HG03103 (cell line): Measurements from ENCODE around the gene GFOD1.
"Not testable (repeated sequence)": the region's sequence is repeated elsewhere in the genome, so short reads cannot be mapped to it uniquely, and the experiment has no call there.

ENCODE experiments used
- ATAC-seq: cut with Tn5 transposase; IDR thresholded peaks from one replicate; pipeline ENCODE4 v1.9.1; 2021; ENCODE audit warnings: low read depth; ENCODE audit not compliant: unreplicated experiment

Gene GFOD1

GRCh38 chr6:13511913-13512717 is 24.7 kb upstream of the GFOD1 start:
- no peak for ATAC-seq

DNA sequence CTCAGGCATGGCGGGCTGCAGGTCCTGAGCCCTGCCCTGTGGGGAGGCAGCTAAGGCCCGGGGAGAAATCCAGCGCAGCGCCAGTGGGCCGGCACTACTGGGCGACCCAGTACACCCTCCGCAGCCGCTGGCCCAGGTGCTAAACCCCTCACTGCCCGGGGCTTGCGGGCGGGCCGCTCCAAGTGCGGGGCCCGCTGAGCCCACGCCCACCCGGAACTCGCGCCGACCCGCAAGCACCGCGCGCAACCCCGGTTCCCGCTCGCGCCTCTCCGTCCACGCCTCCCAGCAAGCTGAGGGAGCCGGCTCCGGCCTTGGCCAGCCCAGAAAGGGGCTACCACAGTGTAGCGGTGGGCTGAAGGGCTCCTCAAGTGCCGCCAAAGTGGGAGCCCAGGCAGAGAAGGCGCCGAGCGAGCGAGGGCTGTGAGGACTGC is 23.8 kb upstream of the GFOD1 start:
- ATAC-seq = not testable (repeated sequence)

- ATAC-seq = not testable (repeated sequence)
These were observed 23.0 kb upstream of the GFOD1 start for GRCh38 chr6:13510433-13510832.

- ATAC-seq = no peak
These were observed 21.6 kb upstream of the GFOD1 start for GRCh38 chr6:13508711-13509705.

DNA sequence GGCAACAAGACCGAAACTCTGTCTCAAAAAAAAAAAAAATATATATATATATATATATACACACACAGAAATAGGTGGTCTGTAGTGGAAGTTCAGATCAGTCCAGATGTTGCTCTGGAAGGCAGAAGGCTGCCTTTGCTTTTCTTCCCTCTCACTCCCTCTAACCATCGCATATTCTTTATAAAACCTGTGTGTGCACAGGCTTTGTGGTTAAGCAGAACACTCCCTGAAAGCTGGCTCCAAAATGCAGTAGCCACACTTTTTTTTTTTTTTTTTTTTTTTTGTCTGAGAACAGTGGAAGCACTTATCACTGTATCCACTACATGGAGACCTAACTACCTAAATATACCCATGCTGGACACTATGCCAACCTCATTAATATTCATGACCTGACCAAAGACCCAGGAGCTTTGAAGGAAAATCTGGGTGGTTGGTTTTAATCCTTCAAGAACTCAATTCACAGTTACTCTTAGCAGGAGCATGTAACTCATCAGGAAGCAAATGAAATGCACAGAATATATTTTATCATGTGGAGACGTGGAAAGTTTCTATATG is 20.0 kb upstream of the GFOD1 start:
- ATAC-seq = no peak

DNA sequence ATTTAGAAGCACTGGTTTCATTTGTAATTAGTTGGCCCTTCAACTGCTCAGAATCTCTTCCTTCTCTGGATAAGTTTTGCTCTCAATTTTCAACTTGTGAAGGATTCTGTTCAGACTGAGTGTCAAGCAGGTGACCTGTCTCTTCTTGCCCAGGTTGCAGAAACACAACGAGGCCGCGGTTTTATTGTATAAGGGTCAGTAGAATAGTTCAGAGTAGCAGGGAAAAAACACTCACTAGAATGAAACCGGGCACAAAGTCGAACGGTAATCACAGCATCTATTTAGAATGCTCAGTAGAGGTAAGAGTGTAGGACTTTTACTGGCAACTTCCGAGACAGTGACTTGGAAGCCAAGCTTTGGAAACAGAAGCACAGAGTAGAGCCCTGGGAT is 17.9 kb upstream of the GFOD1 start:
- ATAC-seq = no peak

DNA sequence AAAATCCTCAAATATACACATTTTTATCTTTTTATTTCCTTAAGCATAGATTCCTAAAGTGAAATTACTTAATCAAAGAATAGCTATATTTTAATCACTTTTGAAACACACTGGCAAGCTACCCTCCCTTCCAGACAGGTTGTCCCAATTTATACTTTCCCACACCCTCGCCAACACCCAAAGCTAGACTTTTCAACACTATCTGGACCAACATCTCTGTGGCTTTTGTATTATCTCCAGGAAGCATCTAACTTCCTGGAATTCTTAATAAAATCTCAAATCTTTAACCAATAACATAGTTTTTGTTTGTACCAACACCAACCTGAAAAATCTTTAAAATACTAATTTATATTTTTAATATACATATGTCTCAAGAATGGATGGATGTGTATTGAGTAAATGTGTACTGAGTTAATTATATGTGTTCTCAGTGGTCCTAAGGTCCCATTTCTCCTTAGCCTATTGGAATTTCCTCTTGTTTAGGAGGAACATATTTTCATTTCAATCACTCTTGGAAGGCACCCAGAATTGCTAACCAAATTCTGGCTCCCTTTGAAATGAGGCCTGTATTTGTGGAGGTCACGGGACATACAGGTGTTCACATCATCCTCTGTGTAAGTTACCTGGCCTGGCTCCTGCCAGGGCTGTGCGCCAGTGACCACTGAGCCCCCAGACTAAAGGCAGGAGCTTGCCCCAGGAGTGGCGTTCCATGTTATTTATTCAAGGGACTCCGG is 17.4 kb upstream of the GFOD1 start:
- ATAC-seq = no peak

GRCh38 chr6:13500915-13501314 is 13.5 kb upstream of the GFOD1 start:
- no peak for ATAC-seq

GRCh38 chr6:13500264-13500663 is 12.9 kb upstream of the GFOD1 start:
- ATAC-seq = no peak

GRCh38 chr6:13496513-13497190 is 9.3 kb upstream of the GFOD1 start:
- no peak for ATAC-seq

- ATAC-seq = no peak
These were observed 8.4 kb upstream of the GFOD1 start for GRCh38 chr6:13495818-13496217.

DNA sequence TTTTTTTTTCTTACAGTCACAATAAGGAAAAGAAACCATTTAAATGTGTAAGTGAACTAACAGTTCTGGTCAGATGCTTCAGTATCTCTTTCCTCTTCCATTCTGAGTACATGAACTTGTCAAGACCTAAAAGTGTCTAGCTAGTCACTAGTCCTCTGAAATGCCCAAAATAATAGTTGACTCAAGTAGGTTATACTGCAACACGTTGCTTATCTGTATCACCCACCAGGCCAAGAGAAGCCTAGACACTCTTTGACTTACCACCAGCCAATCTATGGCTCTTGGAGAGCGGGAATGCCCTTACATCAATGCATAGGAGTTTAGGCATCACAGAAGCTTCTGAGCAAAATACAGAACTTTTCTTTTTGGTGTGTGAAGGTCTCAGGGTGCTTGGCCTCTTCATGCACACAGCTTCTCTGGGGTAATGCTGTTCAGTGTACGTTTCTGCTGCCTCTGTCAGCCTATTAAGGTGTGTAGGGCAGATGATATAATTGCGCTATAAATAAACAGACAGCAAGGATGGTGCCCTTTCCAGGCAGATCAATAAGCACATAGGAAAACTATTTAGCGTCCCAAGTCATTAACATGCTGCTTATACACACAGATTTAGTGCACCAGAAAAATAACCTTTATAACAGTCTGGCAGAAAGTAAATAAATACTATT is 7.8 kb upstream of the GFOD1 start:
- no peak for ATAC-seq

DNA sequence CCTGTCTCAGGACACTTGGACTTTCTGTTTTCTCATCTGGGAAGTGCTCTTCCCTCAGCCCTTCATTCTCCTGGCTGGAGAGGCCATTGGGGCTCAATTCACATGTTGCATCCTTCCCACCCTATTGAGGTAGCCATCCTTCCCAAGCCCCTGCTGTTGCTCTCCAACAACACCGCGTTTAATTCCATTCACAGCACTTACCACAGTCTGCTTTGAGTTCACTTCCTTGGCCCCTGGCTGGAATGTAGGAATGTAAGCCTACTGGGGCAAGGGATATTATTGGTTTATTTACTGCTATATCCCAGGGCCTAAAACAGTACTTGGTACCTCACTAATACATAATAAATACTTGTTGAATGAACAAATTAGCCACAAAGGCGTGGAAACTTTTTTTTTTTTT is 6.7 kb upstream of the GFOD1 start:
- ATAC-seq = no peak

DNA sequence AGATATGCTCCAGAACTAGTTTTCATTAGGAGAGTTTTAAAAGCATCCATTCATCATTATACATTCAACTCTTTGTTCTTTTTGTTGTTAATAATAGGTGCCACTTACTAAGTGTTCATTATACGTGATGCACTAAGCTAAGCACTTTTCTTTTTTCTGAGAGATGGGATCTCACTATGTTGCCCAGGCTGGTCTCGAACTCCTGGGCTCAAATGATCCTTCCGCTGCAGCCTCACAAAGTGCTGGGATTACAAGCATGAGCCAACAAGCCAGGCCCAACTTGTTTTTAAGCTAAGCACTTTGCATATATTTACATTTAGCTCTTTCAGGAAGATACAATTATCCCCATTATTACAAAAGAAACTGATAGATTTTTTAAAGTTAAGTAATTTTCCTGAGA is 5.7 kb upstream of the GFOD1 start:
- ATAC-seq = no peak

- no peak for ATAC-seq
These were observed 5.0 kb upstream of the GFOD1 start for GRCh38 chr6:13492357-13492756.

DNA sequence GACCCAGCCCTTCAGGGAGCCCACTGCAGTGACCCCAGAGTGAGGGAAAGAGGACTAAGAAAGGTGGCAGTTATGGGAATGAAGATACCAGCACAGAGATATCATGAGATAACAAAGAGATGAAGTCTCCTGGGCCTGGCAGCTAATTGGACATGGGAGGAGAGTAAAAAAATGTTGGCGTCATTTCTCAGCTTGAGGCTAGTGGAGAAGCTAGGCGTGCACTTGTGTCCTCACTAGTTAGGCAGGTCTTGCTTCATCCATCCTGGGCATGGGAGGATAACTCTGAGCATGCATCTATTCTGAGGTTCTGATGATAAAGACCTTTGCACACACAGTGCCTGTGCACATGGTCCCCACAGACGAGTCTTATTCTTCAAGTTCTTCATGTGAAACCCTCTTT is 4.1 kb upstream of the GFOD1 start:
- no peak for ATAC-seq

DNA sequence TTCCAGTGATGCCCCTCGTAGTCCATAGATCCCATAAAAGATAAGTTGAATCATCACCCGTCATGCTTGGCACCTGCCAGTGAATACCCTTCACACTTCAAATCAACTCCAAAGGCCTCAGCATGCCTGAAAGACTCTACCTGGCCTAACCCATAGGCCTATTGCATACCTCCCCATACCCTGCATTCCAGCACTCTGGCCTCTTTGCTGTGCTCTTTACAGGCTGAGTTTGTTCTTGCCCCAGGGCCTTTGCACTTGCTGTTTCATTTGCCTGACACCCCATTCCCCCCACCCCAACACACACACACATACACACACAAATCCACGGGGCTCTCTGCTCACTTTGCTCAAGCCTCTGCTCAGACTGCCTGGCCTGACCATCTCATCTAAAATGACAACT is 3.0 kb upstream of the GFOD1 start:
- no peak for ATAC-seq

DNA sequence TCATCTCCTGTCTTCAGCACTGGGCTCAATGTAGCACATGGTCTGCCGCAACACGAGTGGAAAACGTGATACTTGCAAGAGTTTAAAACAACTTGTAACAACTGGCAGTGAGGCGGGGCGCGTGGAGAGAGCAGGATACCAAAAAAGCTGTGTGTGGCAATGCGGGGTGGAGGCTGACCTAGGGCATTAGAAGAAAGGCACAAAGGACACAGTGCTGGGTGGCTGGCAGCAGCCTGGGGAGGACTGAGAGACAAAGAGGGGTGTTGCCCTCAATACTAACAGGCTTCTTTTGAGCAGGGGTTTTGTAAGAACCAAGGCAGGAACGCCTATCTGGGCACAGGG is 1.5 kb upstream of the GFOD1 start:
- ATAC-seq = no peak

DNA sequence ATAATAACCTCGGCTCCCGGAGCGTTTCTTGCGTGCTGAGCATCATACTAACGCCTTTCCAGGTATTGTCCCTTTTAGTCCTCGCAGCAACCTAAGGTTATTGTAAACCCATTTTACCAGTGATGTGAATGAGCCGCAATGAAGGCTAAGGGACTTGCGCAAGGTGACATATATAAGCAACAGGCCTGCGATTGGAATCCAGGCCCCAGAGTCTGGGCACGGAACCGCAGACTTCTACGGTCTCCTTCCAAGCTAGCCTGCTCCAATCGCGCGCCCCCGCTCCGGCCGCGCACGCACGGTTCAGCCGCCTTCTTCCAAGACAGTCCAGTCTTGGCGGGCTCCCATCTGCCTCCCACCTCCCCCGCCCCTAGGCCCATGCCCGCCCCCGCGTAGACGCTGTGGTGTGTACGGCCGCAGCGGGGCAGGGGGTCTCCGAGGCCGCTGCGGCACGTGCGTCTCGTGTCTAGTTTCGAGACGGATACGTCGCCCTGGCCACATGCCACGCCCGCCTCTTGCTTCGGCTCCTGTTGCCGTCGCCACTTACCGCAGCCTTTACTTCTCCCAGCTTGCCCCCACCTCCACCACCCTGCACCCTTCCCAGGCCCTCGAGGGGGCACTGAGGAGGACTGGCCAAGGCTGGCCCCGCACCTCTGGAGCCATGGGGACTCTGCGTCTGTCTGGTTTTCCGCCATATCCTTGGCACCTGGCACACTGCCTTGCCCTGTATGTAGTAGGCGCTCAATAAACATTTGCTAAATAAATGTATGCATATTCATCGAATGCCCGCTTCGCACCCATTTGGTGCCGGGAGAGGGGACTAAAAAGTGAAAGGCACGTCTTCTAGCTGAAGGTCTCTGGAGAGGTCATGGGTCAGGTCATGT is 855 bp upstream of the GFOD1 start:
- no peak for ATAC-seq
